Osteocyte (in vitro differentiated cells): ENCODE measurements around the gene CBX7. TPM values are rescaled to one million over a fixed set of nuclear protein-coding genes. Genes with fewer than 3 reads are reported as not detected.

ENCODE experiments used
- DNase-seq: peaks from one replicate; pipeline ENCODE4 v3.0.0; 2021; ENCODE audit warnings: mixed read lengths; ENCODE audit not compliant: unreplicated experiment; ENCODE audit errors: extremely low spot score
- H3K27ac Mint-ChIP-seq: one replicate; pipeline ENCODE4 v1.8.0; 2021; ENCODE audit warnings: mild to moderate bottlenecking, mixed read lengths; ENCODE audit not compliant: unreplicated experiment
- H3K27me3 Mint-ChIP-seq: one replicate; pipeline ENCODE4 v1.8.0; 2021; ENCODE audit warnings: mixed read lengths; ENCODE audit not compliant: unreplicated experiment
- H3K36me3 Mint-ChIP-seq: one replicate; pipeline ENCODE4 v1.8.0; 2021; ENCODE audit warnings: mixed read lengths; ENCODE audit not compliant: unreplicated experiment
- H3K4me1 Mint-ChIP-seq: one replicate; pipeline ENCODE4 v1.8.0; 2021; ENCODE audit warnings: mixed read lengths; ENCODE audit not compliant: unreplicated experiment
- H3K4me3 Mint-ChIP-seq: one replicate; pipeline ENCODE4 v1.8.0; 2021; ENCODE audit warnings: mild to moderate bottlenecking, moderate library complexity, mixed read lengths; ENCODE audit not compliant: unreplicated experiment
- H3K9me3 Mint-ChIP-seq: one replicate; pipeline ENCODE4 v1.8.0; 2021; ENCODE audit warnings: mixed read lengths; ENCODE audit not compliant: unreplicated experiment
- CTCF ChIP-seq: fragments of 200-600 bp; sonication (generic); IDR thresholded peaks from 2 replicates; pipeline ENCODE4 v1.5.0; 2021; ENCODE audit warnings: antibody characterized with exemption, mild to moderate bottlenecking, moderate library complexity
- total RNA-seq: library from RNA; stranded (reverse); gene quantifications from 2 replicates; pipeline ENCODE4 v1.2.1, GENCODE V29; 2021

CBX7 gene
- total RNA-seq, 1 donor from 2014 or later = 9.6 TPM

- no peak for DNase-seq
- no peak overlapping the region for H3K27ac Mint-ChIP-seq
- no peak overlapping the region for H3K4me3 Mint-ChIP-seq
- H3K36me3 Mint-ChIP-seq = no peaks in the 10 kb centered on the region
- no peak for TF ChIP-seq CTCF
- no peaks in the 10 kb centered on the region for H3K9me3 Mint-ChIP-seq
- H3K27me3 Mint-ChIP-seq = peaks cover 7% of the 10 kb centered on the region
- peaks cover 2% of the 10 kb centered on the region for H3K4me1 Mint-ChIP-seq
Measured at GRCh38 chr22:39125622-39126021, 26.9 kb downstream of the CBX7 start.

GRCh38 chr22:39123751-39124581, 28.5 kb downstream of the CBX7 start:
- Mint-ChIP-seq H3K27me3 (peaks cover 10% of the 10 kb centered on the region), H3K27ac (no peak overlapping the region), H3K9me3 (no peaks in the 10 kb centered on the region), H3K4me1 (peaks cover 2% of the 10 kb centered on the region), H3K36me3 (no peaks in the 10 kb centered on the region), H3K4me3 (no peak overlapping the region)
- DNase-seq = no peak
- TF ChIP-seq CTCF = no peak

GRCh38 chr22:39122772-39123470, 29.6 kb downstream of the CBX7 start:
- Mint-ChIP-seq H3K27me3 (peaks cover 17% of the 10 kb centered on the region), H3K4me3 (no peak overlapping the region), H3K4me1 (peaks cover 2% of the 10 kb centered on the region)

GRCh38 chr22:39120983-39121382, 31.5 kb downstream of the CBX7 start:
- H3K9me3 Mint-ChIP-seq = no peaks in the 10 kb centered on the region
- H3K27ac Mint-ChIP-seq = no peak overlapping the region
- H3K27me3 Mint-ChIP-seq = peaks cover 33% of the 10 kb centered on the region
- peaks cover 2% of the 10 kb centered on the region for H3K4me1 Mint-ChIP-seq
- no peaks in the 10 kb centered on the region for H3K36me3 Mint-ChIP-seq
- DNase-seq = no peak
- TF ChIP-seq CTCF = no peak
- no peak overlapping the region for H3K4me3 Mint-ChIP-seq

More at GRCh38 chr22:39122772-39123470, 29.6 kb downstream of the CBX7 start:
- no peak for DNase-seq
- no peak for TF ChIP-seq CTCF
- H3K27ac Mint-ChIP-seq = no peak overlapping the region
- no peaks in the 10 kb centered on the region for H3K9me3 Mint-ChIP-seq
- H3K36me3 Mint-ChIP-seq = no peaks in the 10 kb centered on the region

- peaks cover 59% of the 10 kb centered on the region for H3K27me3 Mint-ChIP-seq
- H3K4me3 Mint-ChIP-seq = no peak overlapping the region
- H3K36me3 Mint-ChIP-seq = no peaks in the 10 kb centered on the region
- peak; percentile 58 for TF ChIP-seq CTCF
- no peaks in the 10 kb centered on the region for H3K4me1 Mint-ChIP-seq
- DNase-seq = no peak
- H3K9me3 Mint-ChIP-seq = no peaks in the 10 kb centered on the region
- no peak overlapping the region for H3K27ac Mint-ChIP-seq
Measured at GRCh38 chr22:39117585-39118191, 34.8 kb downstream of the CBX7 start.
